ENCODE data around the gene ACVR2A. TPM values are rescaled to one million over a fixed set of nuclear protein-coding genes. Genes with fewer than 3 reads are reported as not detected.

The ACVR2A gene
- total and polyA plus RNA-seq, 3 donors from 2014 or later, result 11.4 to 38.3 (median 21.6) TPM

DNA sequence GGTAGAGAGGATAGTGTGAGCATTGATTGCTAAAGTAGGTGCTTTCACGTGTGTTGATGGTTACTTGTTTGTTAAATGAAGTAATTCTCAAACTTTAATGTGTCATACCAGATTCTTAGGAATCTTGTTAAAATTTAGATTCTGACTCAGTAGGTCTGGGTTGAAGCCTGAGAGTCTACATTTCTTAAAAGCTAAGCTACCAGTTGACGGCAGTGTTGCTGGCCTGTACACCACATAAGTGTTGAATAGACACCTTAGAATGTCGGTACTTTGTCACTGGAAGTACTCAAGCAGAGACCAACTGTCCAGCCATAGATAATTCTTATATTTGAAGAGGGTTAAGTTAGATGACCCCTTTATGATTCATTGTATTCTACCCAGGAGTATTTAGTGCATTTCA is 79.8 kb downstream of the ACVR2A start:
- TF ChIP-seq CTCF (IDR thresholded peaks at IDR 0.05), result no peak
- TF ChIP-seq POLR2A (IDR thresholded peaks at IDR 0.05), result no peak
- Histone ChIP-seq H3K36me3 (ENCODE audit: low read depth, missing control alignments) (no peaks in the 10 kb centered on the region), H3K9me3 (no peaks in the 10 kb centered on the region), H3K4me3 (no peak overlapping the region), H3K27ac (no peak overlapping the region), H3K27me3 (no peaks in the 10 kb centered on the region), H3K4me1 (no peaks in the 10 kb centered on the region)
- WGBS, 2 donors, result 90 to 99% methylated on average over 3 of the region's 3 CpGs
- intact Hi-C loops (cut with DNase I; ENCODE audit: low total_unique reads), result no loop called here
- DNase-seq, result no peak

GRCh38 chr2:147925886-147926285 is 81.1 kb downstream of the ACVR2A start:
- Histone ChIP-seq H3K27ac (no peak overlapping the region), H3K4me3 (no peak overlapping the region), H3K9me3 (no peaks in the 10 kb centered on the region), H3K4me1 (no peaks in the 10 kb centered on the region), H3K27me3 (no peaks in the 10 kb centered on the region), H3K36me3 (ENCODE audit: low read depth, missing control alignments) (no peaks in the 10 kb centered on the region)
- no peak for DNase-seq
- intact Hi-C loops (cut with DNase I; ENCODE audit: low total_unique reads), result no loop called here
- TF ChIP-seq CTCF (IDR thresholded peaks at IDR 0.05) (no peak), POLR2A (IDR thresholded peaks at IDR 0.05) (no peak)

GRCh38 chr2:147927053-147927588 is 82.3 kb downstream of the ACVR2A start:
- 93 to 97% methylated on average over 4 of the region's 4 CpGs for WGBS, 2 donors
- Histone ChIP-seq H3K9me3 (no peaks in the 10 kb centered on the region), H3K4me3 (no peak overlapping the region), H3K27me3 (no peaks in the 10 kb centered on the region), H3K27ac (no peak overlapping the region), H3K36me3 (ENCODE audit: low read depth, missing control alignments) (no peaks in the 10 kb centered on the region), H3K4me1 (no peaks in the 10 kb centered on the region)
- no peak for DNase-seq
- no peak for TF ChIP-seq POLR2A (IDR thresholded peaks at IDR 0.05)
- no peak for TF ChIP-seq CTCF (IDR thresholded peaks at IDR 0.05)
- intact Hi-C loops (cut with DNase I; ENCODE audit: low total_unique reads), result no loop called here

DNA sequence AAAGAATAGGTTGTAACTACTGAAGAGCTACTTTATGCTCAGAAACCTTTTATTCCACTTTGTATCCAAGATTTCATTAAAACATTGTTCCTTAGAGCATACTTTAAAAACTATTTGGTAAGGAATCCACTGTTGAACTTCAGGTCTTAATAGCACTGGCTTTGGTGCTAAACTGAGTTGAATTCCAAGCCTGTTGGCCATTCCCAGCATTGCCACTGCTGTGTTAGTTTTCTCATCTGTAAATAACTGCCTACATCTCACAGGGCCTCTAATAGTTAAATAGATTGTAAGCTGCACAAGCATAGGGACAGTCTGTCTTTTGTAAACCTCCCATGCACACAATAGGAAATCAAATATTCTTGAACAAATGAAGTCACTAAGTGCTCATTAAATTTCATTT is 89.1 kb downstream of the ACVR2A start:
- Histone ChIP-seq H3K9me3 (no peaks in the 10 kb centered on the region), H3K27me3 (no peaks in the 10 kb centered on the region), H3K4me3 (no peak overlapping the region), H3K4me1 (no peaks in the 10 kb centered on the region), H3K36me3 (ENCODE audit: low read depth, missing control alignments) (no peaks in the 10 kb centered on the region), H3K27ac (no peak overlapping the region)
- TF ChIP-seq CTCF (IDR thresholded peaks at IDR 0.05) (no peak), POLR2A (IDR thresholded peaks at IDR 0.05) (no peak)
- DNase-seq, result no peak
- intact Hi-C loops (cut with DNase I; ENCODE audit: low total_unique reads), result no loop called here

- WGBS, 2 donors, result 88 to 94% methylated on average over 1 of the region's 1 CpG
- Histone ChIP-seq H3K27me3 (no peaks in the 10 kb centered on the region), H3K4me1 (no peaks in the 10 kb centered on the region), H3K36me3 (ENCODE audit: low read depth, missing control alignments) (no peaks in the 10 kb centered on the region), H3K27ac (no peak overlapping the region), H3K9me3 (no peaks in the 10 kb centered on the region), H3K4me3 (no peak overlapping the region)
- DNase-seq, result no peak
- intact Hi-C loops (cut with DNase I; ENCODE audit: low total_unique reads), result no loop called here
- no peak for TF ChIP-seq CTCF (IDR thresholded peaks at IDR 0.05)
- no peak for TF ChIP-seq POLR2A (IDR thresholded peaks at IDR 0.05)
Measured at GRCh38 chr2:147934881-147935620, 90.2 kb downstream of the ACVR2A start.

All from testis (tissue), 3 donors.